Measurements from ENCODE around the gene ZBTB34. TPM values are rescaled to one million over a fixed set of nuclear protein-coding genes. Genes with fewer than 3 reads are reported as not detected.

The ZBTB34 gene
- total and polyA plus RNA-seq, 9 of the 15 experiments (the other 6 are each of a cell fraction or from before 2014, with no cell fraction given): 2.7 to 15.6 (median 9.8) TPM

DNA sequence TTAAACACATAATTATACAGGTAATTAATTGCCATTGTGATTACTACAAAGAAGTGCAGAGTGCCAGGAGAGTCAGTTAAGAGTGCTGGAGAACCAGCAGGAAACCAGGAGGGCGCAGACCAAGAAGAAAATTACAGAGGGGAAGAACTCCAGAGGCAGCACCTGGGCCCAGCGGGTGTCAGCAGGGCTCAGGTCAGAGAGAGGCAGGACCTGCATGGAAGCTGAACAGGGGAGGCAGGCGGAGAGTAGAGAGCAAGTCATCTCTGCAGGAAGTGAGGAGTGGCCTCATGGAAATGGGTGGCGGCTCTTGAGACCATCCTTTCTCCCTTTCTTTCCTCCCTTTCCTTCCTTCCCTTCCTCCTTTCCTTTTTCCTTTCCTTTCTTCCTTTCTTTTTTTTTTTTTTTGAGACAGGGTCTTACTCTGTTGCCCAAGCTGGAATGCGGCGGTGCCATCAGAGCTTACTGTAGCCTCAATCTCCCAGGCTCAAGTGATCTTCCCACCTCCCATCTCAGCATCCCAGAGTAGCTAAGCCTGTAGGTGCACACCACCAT, 4.0 kb upstream of the ZBTB34 start:
- Histone ChIP-seq H3K4me2 (ENCODE audit: insufficient read depth, low read length) (no peak overlapping the region), H3K9me1 (ENCODE audit: control insufficient read depth, insufficient read depth, low read length) (no peaks in the 10 kb centered on the region), H3K27ac (ENCODE audit: extremely low read depth, low read depth, low read length) (no peak overlapping the region), H4K20me1 (replicated peaks; ENCODE audit: control insufficient read depth, insufficient read depth, low read length) (peaks cover 3% of the 10 kb centered on the region; the same call in 1 of the 2 replicates), H3K36me3 (ENCODE audit: control insufficient read depth, insufficient read depth, low read length) (no peaks in the 10 kb centered on the region), H2AFZ (ENCODE audit: low read depth, low read length) (no peak overlapping the region), H3K4me1 (replicated peaks in 1 of 2; ENCODE audit: control insufficient read depth in 2 of 2, insufficient read depth in 2 of 2, low read length in 2 of 2) (peaks cover 10 to 14% of the 10 kb centered on the region in 2 experiments; a peak in 4 of 5 replicates), H3K9me3 (replicated peaks; ENCODE audit: control insufficient read depth, insufficient read depth, low read depth, low read length) (no peaks in the 10 kb centered on the region), H3K4me3 (no peak overlapping the region), H3K79me2 (ENCODE audit: control insufficient read depth, insufficient read depth, low read length) (peaks cover 7% of the 10 kb centered on the region), H3K27me3 (ENCODE audit: control insufficient read depth in 2 of 2, insufficient read depth in 2 of 2, low read length in 2 of 2) (peaks cover 2 to 5% of the 10 kb centered on the region in 2 experiments; a peak in 4 of 5 replicates), H3K9ac (ENCODE audit: insufficient read depth in 1 of 2, low read depth in 2 of 2, low read length in 2 of 2) (peak overlapping the region in 1 of 2 experiments; percentile 43; a peak in 1 of 4 replicates)
- TF ChIP-seq ZC3H8 (IDR thresholded peaks at IDR 0.05) (no peak), ZNF561 (CRISPR knock-in tag; conservative IDR thresholded peaks at IDR 0.05) (no peak), CBX3 (IDR thresholded peaks at IDR 0.05; ENCODE audit: borderline replicate concordance in 1 of 2, low read length in 2 of 2) (no peak), TARDBP (IDR thresholded peaks at IDR 0.05) (no peak), ZNF764 (CRISPR knock-in tag; IDR thresholded peaks at IDR 0.05; ENCODE audit: low read depth) (no peak), DACH1 (IDR thresholded peaks at IDR 0.05; ENCODE audit: partially characterized antibody) (no peak)
- TF ChIP-seq, protein P1, sequence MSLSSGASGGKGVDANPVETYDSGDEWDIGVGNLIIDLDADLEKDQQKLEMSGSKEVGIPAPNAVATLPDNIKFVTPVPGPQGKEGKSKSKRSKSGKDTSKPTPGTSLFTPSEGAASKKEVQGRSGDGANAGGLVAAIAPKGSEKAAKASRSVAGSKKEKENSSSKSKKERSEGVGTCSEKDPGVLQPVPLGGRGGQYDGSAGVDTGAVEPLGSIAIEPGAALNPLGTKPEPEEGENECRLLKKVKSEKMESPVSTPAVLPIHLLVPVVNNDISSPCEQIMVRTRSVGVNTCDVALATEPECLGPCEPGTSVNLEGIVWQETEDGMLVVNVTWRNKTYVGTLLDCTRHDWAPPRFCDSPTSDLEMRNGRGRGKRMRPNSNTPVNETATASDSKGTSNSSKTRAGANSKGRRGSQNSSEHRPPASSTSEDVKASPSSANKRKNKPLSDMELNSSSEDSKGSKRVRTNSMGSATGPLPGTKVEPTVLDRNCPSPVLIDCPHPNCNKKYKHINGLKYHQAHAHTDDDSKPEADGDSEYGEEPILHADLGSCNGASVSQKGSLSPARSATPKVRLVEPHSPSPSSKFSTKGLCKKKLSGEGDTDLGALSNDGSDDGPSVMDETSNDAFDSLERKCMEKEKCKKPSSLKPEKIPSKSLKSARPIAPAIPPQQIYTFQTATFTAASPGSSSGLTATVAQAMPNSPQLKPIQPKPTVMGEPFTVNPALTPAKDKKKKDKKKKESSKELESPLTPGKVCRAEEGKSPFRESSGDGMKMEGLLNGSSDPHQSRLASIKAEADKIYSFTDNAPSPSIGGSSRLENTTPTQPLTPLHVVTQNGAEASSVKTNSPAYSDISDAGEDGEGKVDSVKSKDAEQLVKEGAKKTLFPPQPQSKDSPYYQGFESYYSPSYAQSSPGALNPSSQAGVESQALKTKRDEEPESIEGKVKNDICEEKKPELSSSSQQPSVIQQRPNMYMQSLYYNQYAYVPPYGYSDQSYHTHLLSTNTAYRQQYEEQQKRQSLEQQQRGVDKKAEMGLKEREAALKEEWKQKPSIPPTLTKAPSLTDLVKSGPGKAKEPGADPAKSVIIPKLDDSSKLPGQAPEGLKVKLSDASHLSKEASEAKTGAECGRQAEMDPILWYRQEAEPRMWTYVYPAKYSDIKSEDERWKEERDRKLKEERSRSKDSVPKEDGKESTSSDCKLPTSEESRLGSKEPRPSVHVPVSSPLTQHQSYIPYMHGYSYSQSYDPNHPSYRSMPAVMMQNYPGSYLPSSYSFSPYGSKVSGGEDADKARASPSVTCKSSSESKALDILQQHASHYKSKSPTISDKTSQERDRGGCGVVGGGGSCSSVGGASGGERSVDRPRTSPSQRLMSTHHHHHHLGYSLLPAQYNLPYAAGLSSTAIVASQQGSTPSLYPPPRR (CRISPR knock-in tag; IDR thresholded peaks at IDR 0.05; ENCODE audit: borderline replicate concordance): no peak
- TF ChIP-seq, protein P2, sequence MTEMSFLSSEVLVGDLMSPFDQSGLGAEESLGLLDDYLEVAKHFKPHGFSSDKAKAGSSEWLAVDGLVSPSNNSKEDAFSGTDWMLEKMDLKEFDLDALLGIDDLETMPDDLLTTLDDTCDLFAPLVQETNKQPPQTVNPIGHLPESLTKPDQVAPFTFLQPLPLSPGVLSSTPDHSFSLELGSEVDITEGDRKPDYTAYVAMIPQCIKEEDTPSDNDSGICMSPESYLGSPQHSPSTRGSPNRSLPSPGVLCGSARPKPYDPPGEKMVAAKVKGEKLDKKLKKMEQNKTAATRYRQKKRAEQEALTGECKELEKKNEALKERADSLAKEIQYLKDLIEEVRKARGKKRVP (CRISPR knock-in tag; IDR thresholded peaks at IDR 0.05): no peak
- no TSS peak for BruUV-seq (replicated peaks)
- intact Hi-C loops (cut with micrococcal nuclease): no loop called here
- ChIA-PET POLR2A (interaction anchor here (0.9 kb wide), 1 partner anchor 14 kb away, joined by 5 read pairs; no protein-coding TSS in a partner anchor), CTCF (ENCODE audit: low intra/inter-chr PET ratio) (no interaction called here)
- 33% methylated on average over 5 of the region's 6 CpGs for WGBS (ENCODE audit: insufficient coverage, low coverage, missing lambda C conversion rate)
- in situ Hi-C loops (cut with MboI): no loop called here
- ATAC-seq (no peak), FAIRE-seq (no peak), DNase-seq (ENCODE audit: extremely low read depth in 1 of 4, low spot score in 3 of 4) (no peak)

Measured in K562 (cell line).